B cell (primary cell): ENCODE data around the gene PLA2G12A.

Experiments used
- CTCF ChIP-seq: fragments of 200-600 bp; IDR thresholded peaks from one replicate; pipeline ENCODE4 v1.8.0; 2022; ENCODE audit warnings: antibody characterized with exemption, mild to moderate bottlenecking
- EZH2 ChIP-seq: IDR thresholded peaks from 2 replicates; pipeline ENCODE4 v1.6.1; 2012; ENCODE audit warnings: borderline replicate concordance, low read depth, mild to moderate bottlenecking, moderate library complexity, low read length; ENCODE audit not compliant: insufficient read depth, poor library complexity, severe bottlenecking

DNA sequence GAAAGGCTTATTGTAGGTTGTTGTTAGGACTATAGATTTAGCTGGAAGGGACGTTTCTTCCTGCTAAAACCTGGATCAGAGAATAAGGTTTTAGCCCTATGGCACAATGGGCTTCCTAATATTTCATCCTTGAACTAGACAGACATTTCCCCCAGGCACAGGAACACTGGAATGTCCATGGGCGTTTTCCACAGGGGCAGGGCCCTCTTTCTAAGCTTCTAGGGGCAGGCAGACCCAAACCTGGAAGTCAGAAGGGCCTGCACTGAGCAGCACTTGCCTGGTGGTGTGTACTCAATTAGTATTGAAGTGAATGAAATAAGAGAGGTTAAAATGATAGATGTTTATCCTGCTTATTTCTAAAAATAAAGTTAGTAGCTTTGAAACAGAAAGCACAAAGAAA is 67.8 kb downstream of the PLA2G12A start:
- TF ChIP-seq CTCF (no peak), EZH2 (no peak)
